Spleen (tissue), 11 donors: ENCODE results near the gene ATP6V0A4. TPM values are rescaled to one million over a fixed set of nuclear protein-coding genes. Genes with fewer than 3 reads are reported as not detected.

Source experiments
- DNase-seq: peaks from one replicate; pipeline ENCODE4 v3.0.0-alpha.2; 2020
- H3K27ac ChIP-seq, 8 donors: fragments of 200-600 bp; sonication (generic) in 7 of 8; 1 replicate in 4 of 8; 2 replicates in 4 of 8; pipeline versions ENCODE4 v1.5.0 to v1.8.0; 2016 to 2021; ENCODE audit warnings: inconsistent platforms in 4 of 8, mild to moderate bottlenecking in 4 of 8, moderate library complexity in 1 of 8
- H3K27me3 ChIP-seq, 7 donors: fragments of 200-600 bp; sonication (generic) in 6 of 7; replicated peaks in 1 of 7; 1 replicate in 4 of 7; 2 replicates in 3 of 7; pipeline versions ENCODE4 v1.5.0 to v1.8.0; 2016 to 2021; ENCODE audit warnings: inconsistent platforms in 3 of 7, mild to moderate bottlenecking in 1 of 7
- H3K36me3 ChIP-seq, 6 donors: fragments of 200-600 bp; sonication (generic) in 5 of 6; 1 replicate in 4 of 6; 2 replicates in 2 of 6; pipeline versions ENCODE4 v1.5.0 to v1.8.0; 2016 to 2021; ENCODE audit warnings: inconsistent platforms in 2 of 6
- H3K4me1 ChIP-seq, 6 donors: fragments of 200-600 bp; sonication (generic) in 5 of 6; 1 replicate in 3 of 6; 2 replicates in 3 of 6; pipeline versions ENCODE4 v1.5.0 to v1.8.0; 2016 to 2021; ENCODE audit warnings: inconsistent platforms in 3 of 6
- H3K4me3 ChIP-seq, 8 donors: fragments of 200-600 bp; sonication (generic) in 7 of 8; 1 replicate in 4 of 8; 2 replicates in 4 of 8; pipeline versions ENCODE4 v1.5.0 to v1.8.0; 2016 to 2021; ENCODE audit warnings: inconsistent platforms in 4 of 8, mild to moderate bottlenecking in 4 of 8, moderate library complexity in 2 of 8
- H3K9me3 ChIP-seq, 8 donors: fragments of 200-600 bp; sonication (generic) in 7 of 8; 1 replicate in 4 of 8; 2 replicates in 4 of 8; pipeline versions ENCODE4 v1.5.0 to v1.8.0; 2016 to 2021; ENCODE audit warnings: inconsistent platforms in 4 of 8
- CTCF ChIP-seq, 11 experiments: fragments of 200-600 bp in 7 of 11; fragments of 450-650 bp in 4 of 11; sonication (generic) in 4 of 11; IDR thresholded peaks in 8 of 11; conservative IDR thresholded peaks in 3 of 11; 1 replicate in 7 of 11; 2 replicates in 4 of 11; pipeline versions ENCODE4 v1.4.0 to v1.8.0; 2016 to 2021; ENCODE audit warnings: antibody characterized with exemption in 11 of 11, inconsistent platforms in 4 of 11, mild to moderate bottlenecking in 1 of 11
- POLR2A ChIP-seq, 3 donors: fragments of 450-650 bp; IDR thresholded peaks; one replicate each; pipeline ENCODE4 v1.5.1; 2017; ENCODE audit warnings: antibody characterized with exemption in 3 of 3, mild to moderate bottlenecking in 1 of 3
- POLR2AphosphoS5 ChIP-seq, 3 donors: sonication (generic); formaldehyde crosslinking; IDR thresholded peaks; one replicate each; pipeline ENCODE4 v1.5.1; 2017; ENCODE audit warnings: antibody characterized with exemption in 3 of 3
- WGBS, 5 donors: extraction: QIAGEN DNeasy Blood & Tissue Kit in 3 of 5; methylation state at CpG; one replicate each; pipeline versions ENCODE4 v1.1.5 to v1.1.7; 2013 to 2018; 5-methylcytosine and 5-hydroxymethylcytosine counted together
- intact Hi-C: fragments of 100-400 bp; cut with DNase I; formaldehyde crosslinking; loops from one replicate; pipeline ENCODE4 v1.15.0; 2023; ENCODE audit warnings: low total_unique reads
- polyA plus RNA-seq, 3 donors: library from polyadenylated mRNA; stranded (reverse); fragments of 200-250 nt; gene quantifications; one replicate each; pipeline ENCODE4 v1.2.1, GENCODE V29; 2013
- total RNA-seq, 7 donors: library from RNA; depleted of rRNA in 3 of 7; stranded (reverse); fragments of >200 nt in 3 of 7; fragmentation: NEBNext Ultra II Directional in 4 of 7; extraction: Animal tissue kit (Norgen Biotek cat#: 25700) in 4 of 7; gene quantifications; one replicate each; pipeline versions ENCODE4 v1.1.0 to v1.2.1, GENCODE V29; 2016 to 2021
- donor health status: healthy with polysubstance abuse.
- donor health status: DM: no; HTN: no; CAD: no; lungs with moderate emphysema.
- donor health status: DM: no; HTN: no; CAD: no.
- donor health status: Bipolar disorder and iron deficiency.
- donor health status: healthy.
- donor health status: DM: no; HTN: no; CAD: no.
- donor health status: DM: yes; HTN: yes; CAD: no.

Gene ATP6V0A4
- total and polyA plus RNA-seq, 10 donors, result not detected

DNA sequence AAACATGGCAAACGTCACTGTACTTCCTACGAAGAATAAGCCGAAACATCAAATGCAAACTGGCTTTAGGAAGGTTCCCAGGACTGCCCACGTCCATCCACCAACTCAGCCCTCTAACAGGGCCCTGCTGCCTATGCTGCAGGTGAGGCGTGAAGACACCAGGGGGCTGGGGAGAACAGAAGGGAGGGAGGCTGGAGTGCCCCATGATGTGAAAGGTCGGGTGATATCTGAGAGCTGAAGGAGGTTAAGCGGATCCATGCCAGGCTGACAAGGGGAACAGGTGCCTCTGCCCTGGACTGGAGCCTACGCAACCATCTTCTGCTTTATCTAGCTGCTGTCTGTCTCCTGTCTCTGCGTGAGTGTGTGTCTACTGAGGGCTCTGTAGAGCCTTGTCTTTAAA lies 40.2 kb upstream of the ATP6V0A4 start:
- Histone ChIP-seq H3K4me3 (peak overlapping the region in 2 of 8 donors; percentile 21 to 49), H3K27ac (peak overlapping the region in 1 of 8 donors; percentile 14), H3K9me3 (no peaks in the 10 kb centered on the region)

GRCh38 chr7:138837627-138838026 lies 39.6 kb upstream of the ATP6V0A4 start:
- Histone ChIP-seq H3K27ac (peak overlapping the region in 1 of 8 donors; percentile 14), H3K4me1 (peaks cover 0 to 9% (median 5%) of the 10 kb centered on the region in 6 donors), H3K27me3 (no peaks in the 10 kb centered on the region), H3K9me3 (no peaks in the 10 kb centered on the region), H3K36me3 (no peaks in the 10 kb centered on the region), H3K4me3 (peak overlapping the region in 3 of 8 donors; percentile 6 to 49 (median 21))
- no peak for TF ChIP-seq CTCF (IDR thresholded peaks at IDR 0.05 in 8 of 11, conservative IDR thresholded peaks at IDR 0.05 in 3 of 11)
- TF ChIP-seq POLR2AphosphoS5 (IDR thresholded peaks at IDR 0.05), result peak in 2 of 3 donors; percentile 37 to 59
- no peak for TF ChIP-seq POLR2A (IDR thresholded peaks at IDR 0.05)
- DNase-seq, result peak; percentile 72
- 60 to 71% (median 65%) methylated on average over 9 to 13 of the region's 13 CpGs for WGBS, 5 donors
- intact Hi-C loops, result no loop called here

More for the DNA sequence above, 40.2 kb upstream of the ATP6V0A4 start:
- 68 to 90% (median 83%) methylated on average over 9 of the region's 9 CpGs for WGBS, 5 donors
- DNase-seq, result no peak
- Histone ChIP-seq H3K27me3 (no peaks in the 10 kb centered on the region), H3K36me3 (no peaks in the 10 kb centered on the region), H3K4me1 (peaks cover 0 to 9% (median 5%) of the 10 kb centered on the region in 6 donors)
- intact Hi-C loops, result no loop called here
- TF ChIP-seq POLR2A (IDR thresholded peaks at IDR 0.05) (no peak), CTCF (IDR thresholded peaks at IDR 0.05 in 8 of 11, conservative IDR thresholded peaks at IDR 0.05 in 3 of 11) (no peak), POLR2AphosphoS5 (IDR thresholded peaks at IDR 0.05) (no peak)

DNA sequence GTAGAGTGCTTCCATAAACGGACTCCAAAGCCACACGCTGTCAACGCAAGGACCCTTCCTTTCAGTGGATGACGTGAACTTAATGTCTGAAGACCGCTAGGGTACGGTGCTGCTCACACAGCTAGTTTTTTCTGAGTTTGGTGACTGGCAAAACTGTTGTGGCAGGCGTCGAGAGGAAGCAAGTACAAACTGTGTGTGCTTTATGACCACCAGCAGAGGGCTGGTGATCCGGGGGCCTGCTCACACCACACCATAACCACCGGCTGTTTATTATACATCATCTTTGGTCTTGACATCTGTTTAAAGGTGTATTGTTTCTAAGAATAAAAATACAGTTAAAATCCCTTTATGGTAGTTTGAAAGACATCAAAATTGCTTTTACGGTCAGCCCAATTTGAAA lies 37.1 kb upstream of the ATP6V0A4 start:
- intact Hi-C loops, result no loop called here
- Histone ChIP-seq H3K27ac (no peak overlapping the region), H3K27me3 (no peaks in the 10 kb centered on the region), H3K9me3 (no peaks in the 10 kb centered on the region), H3K36me3 (no peaks in the 10 kb centered on the region), H3K4me1 (peaks cover 0 to 9% (median 5%) of the 10 kb centered on the region in 6 donors), H3K4me3 (no peak overlapping the region)
- 86 to 96% (median 91%) methylated on average over 11 of the region's 11 CpGs for WGBS, 5 donors
- TF ChIP-seq POLR2A (IDR thresholded peaks at IDR 0.05) (no peak), CTCF (IDR thresholded peaks at IDR 0.05 in 8 of 11, conservative IDR thresholded peaks at IDR 0.05 in 3 of 11) (no peak), POLR2AphosphoS5 (IDR thresholded peaks at IDR 0.05) (no peak)
- no peak for DNase-seq

DNA sequence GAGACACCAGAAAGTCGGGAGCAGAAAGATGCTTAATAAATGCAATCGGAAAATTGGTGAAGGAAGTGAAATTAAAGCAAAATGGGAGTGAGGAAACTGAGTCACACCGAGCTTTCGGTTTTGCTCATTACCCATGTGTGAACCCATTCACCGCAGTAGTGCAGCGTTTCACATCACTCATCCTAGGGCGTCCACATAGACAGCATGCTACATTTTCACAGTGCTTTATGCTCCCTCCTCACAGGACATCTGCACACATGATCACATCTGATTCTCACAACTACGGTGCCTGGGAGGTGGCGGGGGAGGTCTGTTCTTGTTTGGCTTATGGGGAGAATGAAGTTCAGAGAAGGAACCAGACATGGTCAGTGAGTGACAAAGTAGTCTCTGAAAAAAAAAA lies 36.6 kb upstream of the ATP6V0A4 start:
- TF ChIP-seq POLR2AphosphoS5 (IDR thresholded peaks at IDR 0.05), result no peak
- TF ChIP-seq CTCF (IDR thresholded peaks at IDR 0.05 in 8 of 11, conservative IDR thresholded peaks at IDR 0.05 in 3 of 11), result no peak
- no peak for TF ChIP-seq POLR2A (IDR thresholded peaks at IDR 0.05)
- Histone ChIP-seq H3K9me3 (no peaks in the 10 kb centered on the region), H3K27me3 (no peaks in the 10 kb centered on the region), H3K27ac (no peak overlapping the region), H3K4me1 (peaks cover 0 to 9% (median 5%) of the 10 kb centered on the region in 6 donors), H3K36me3 (no peaks in the 10 kb centered on the region), H3K4me3 (no peak overlapping the region)
- 82 to 93% (median 90%) methylated on average over 9 of the region's 9 CpGs for WGBS, 5 donors
- intact Hi-C loops, result no loop called here
- no peak for DNase-seq
